Endothelial cell of umbilical vein (primary cell): Measurements from ENCODE around the gene JTB. TPM values are rescaled to one million over a fixed set of nuclear protein-coding genes. Genes with fewer than 3 reads are reported as not detected.

Experiments
- BruUV-seq: library from RNA; stranded (reverse); fragments of 400-500 nt; replicated peaks from 2 replicates; lab custom pipeline; 2021; lab: Mats Ljungman, UMichigan
- CTCF ChIA-PET: fragments of 300-600, 350-600 bp; sonication (Branson Sonifier 250); formaldehyde crosslinking; loops from one replicate; lab custom pipeline; 2021; ENCODE audit warnings: antibody characterized with exemption, inconsistent platforms; lab: Charles Lee
- POLR2A ChIA-PET: fragments of 300-600, 350-600 bp; sonication (Branson Sonifier 250); formaldehyde crosslinking; loops from one replicate; lab custom pipeline; 2021; ENCODE audit warnings: antibody characterized with exemption, inconsistent platforms; lab: Charles Lee
- DNase-seq: peaks from one replicate; pipeline ENCODE4 v3.0.0-alpha.2; 2011; ENCODE audit warnings: low read depth, low spot score
- FAIRE-seq: peaks from 2 replicates; lab custom pipeline; 2011; peaks lifted over from hg19 to GRCh38; lab: Jason Lieb, UNC
- H2AFZ ChIP-seq: 2 replicates; pipeline ENCODE4 v1.6.0; 2012; ENCODE audit warnings: low read depth, low read length, control low read depth, inconsistent platforms
- H3K27ac ChIP-seq: 2 replicates; pipeline ENCODE4 v1.5.1; 2011; ENCODE audit warnings: low read depth, mild to moderate bottlenecking, control low read depth, low read length, moderate library complexity; ENCODE audit not compliant: insufficient read depth
- H3K27me3 ChIP-seq, 2 experiments: 2 replicates each; pipeline versions ENCODE4 v1.6.0 to v1.6.1; 2011; ENCODE audit warnings: low read length in 2 of 2, mixed read lengths in 1 of 2; ENCODE audit not compliant: control insufficient read depth in 2 of 2, insufficient read depth in 2 of 2
- H3K36me3 ChIP-seq, 2 experiments: 2 replicates in 1 of 2; 3 replicates in 1 of 2; pipeline ENCODE4 v1.5.1; 2011; ENCODE audit warnings: low read length in 2 of 2, mild to moderate bottlenecking in 1 of 2, moderate library complexity in 1 of 2; ENCODE audit not compliant: control insufficient read depth in 2 of 2, insufficient read depth in 2 of 2; ENCODE audit errors: extremely low read depth in 1 of 2
- H3K4me1 ChIP-seq: 3 replicates; pipeline ENCODE4 v1.5.1; 2011; ENCODE audit warnings: mild to moderate bottlenecking, low read length; ENCODE audit not compliant: control insufficient read depth, insufficient read depth; ENCODE audit errors: extremely low read depth
- H3K4me2 ChIP-seq: 2 replicates; pipeline ENCODE4 v1.6.1; 2011; ENCODE audit warnings: low read length, control low read depth, mixed read lengths; ENCODE audit not compliant: insufficient read depth
- H3K4me3 ChIP-seq, 3 experiments: fragments of 200-600 bp in 1 of 3; sonication (generic), shearing (Covaris generic) in 1 of 3; replicated peaks in 1 of 3; 2 replicates each; pipeline ENCODE4 v1.5.1; 2011 to 2016; ENCODE audit warnings: control low read depth in 3 of 3, low read length in 3 of 3, mild to moderate bottlenecking in 2 of 3, inconsistent platforms in 1 of 3, low read depth in 1 of 3, moderate library complexity in 1 of 3; ENCODE audit not compliant: insufficient read depth in 1 of 3
- H3K79me2 ChIP-seq: 2 replicates; pipeline ENCODE4 v1.6.0; 2012; ENCODE audit warnings: low read length, inconsistent platforms; ENCODE audit not compliant: control insufficient read depth, insufficient read depth
- H3K9ac ChIP-seq: replicated peaks from 2 replicates; pipeline ENCODE3; 2011; ENCODE audit warnings: low read length, control low read depth; ENCODE audit not compliant: insufficient read depth; ENCODE audit errors: extremely low read depth
- H3K9me1 ChIP-seq: replicated peaks from 3 replicates; pipeline ENCODE4 v1.6.0; 2011; ENCODE audit warnings: mild to moderate bottlenecking, low read length; ENCODE audit not compliant: control insufficient read depth, insufficient read depth; ENCODE audit errors: extremely low read depth
- H3K9me3 ChIP-seq: replicated peaks from 2 replicates; pipeline ENCODE4 v1.5.1; 2012; ENCODE audit warnings: low read length, inconsistent platforms; ENCODE audit not compliant: control insufficient read depth, insufficient read depth
- H4K20me1 ChIP-seq: replicated peaks from 2 replicates; pipeline ENCODE3; 2011; ENCODE audit warnings: mild to moderate bottlenecking, low read length; ENCODE audit not compliant: control insufficient read depth, insufficient read depth; ENCODE audit errors: extremely low read depth
- EZH2 ChIP-seq: IDR thresholded peaks from 2 replicates; pipeline ENCODE4 v1.6.1; 2012; ENCODE audit warnings: borderline replicate concordance, low read depth, mild to moderate bottlenecking, moderate library complexity, low read length, inconsistent platforms; ENCODE audit not compliant: severe bottlenecking
- FOS ChIP-seq: IDR thresholded peaks from 2 replicates; pipeline ENCODE4 v1.6.1; 2011; ENCODE audit warnings: mild to moderate bottlenecking, low read length, moderate library complexity, borderline replicate concordance; ENCODE audit not compliant: insufficient read depth
- JUN ChIP-seq: IDR thresholded peaks from 2 replicates; pipeline ENCODE4 v1.6.1; 2011; ENCODE audit warnings: borderline replicate concordance, low read depth; ENCODE audit not compliant: insufficient read length, insufficient read depth
- POLR2A ChIP-seq: IDR thresholded peaks from 2 replicates; pipeline ENCODE4 v1.6.1; 2012; ENCODE audit warnings: low read depth, mild to moderate bottlenecking, control low read depth, low read length
- POLR2AphosphoS5 ChIP-seq: IDR thresholded peaks from 2 replicates; pipeline ENCODE4 v1.6.1; 2012; ENCODE audit warnings: low read depth, mild to moderate bottlenecking, control low read depth, low read length, moderate library complexity; ENCODE audit not compliant: insufficient read depth
- dilution Hi-C: fragments of 300-500 bp; cut with MboI; formaldehyde crosslinking; loops from one replicate; pipeline ENCODE4 v1.15.0; 2019; ENCODE audit warnings: low sequenced_read_pairs; ENCODE audit not compliant: extremely low pct_ligation_motif_present
- intact Hi-C: fragments of 100-400 bp; cut with micrococcal nuclease; formaldehyde crosslinking; loops from one replicate; pipeline ENCODE4 v1.10.0; 2022
- polyA plus RNA-seq, 4 experiments: library from polyadenylated mRNA; depleted of rRNA in 3 of 4; stranded (reverse) in 3 of 4; unstranded in 1 of 4; fragments of >200 nt; gene quantifications; 2 replicates each; pipeline versions ENCODE4 v1.2.1 to v1.2.3, GENCODE V29; 2011 to 2012; ENCODE audit warnings: missing spikeins in 1 of 4
- total RNA-seq: library from RNA; stranded (reverse); gene quantifications from 2 replicates; pipeline ENCODE4 v1.2.3, GENCODE V29; 2021
- TF ChIP-seq, protein P1 (sequence below): IDR thresholded peaks from 2 replicates; pipeline ENCODE4 v1.6.1; 2011; ENCODE audit not compliant: insufficient read depth, insufficient read length

Gene JTB
- total and polyA plus RNA-seq, 2 donors (not counting 3 experiments of a cell fraction or from before 2014, with no cell fraction given): 90.2 to 149 TPM

DNA sequence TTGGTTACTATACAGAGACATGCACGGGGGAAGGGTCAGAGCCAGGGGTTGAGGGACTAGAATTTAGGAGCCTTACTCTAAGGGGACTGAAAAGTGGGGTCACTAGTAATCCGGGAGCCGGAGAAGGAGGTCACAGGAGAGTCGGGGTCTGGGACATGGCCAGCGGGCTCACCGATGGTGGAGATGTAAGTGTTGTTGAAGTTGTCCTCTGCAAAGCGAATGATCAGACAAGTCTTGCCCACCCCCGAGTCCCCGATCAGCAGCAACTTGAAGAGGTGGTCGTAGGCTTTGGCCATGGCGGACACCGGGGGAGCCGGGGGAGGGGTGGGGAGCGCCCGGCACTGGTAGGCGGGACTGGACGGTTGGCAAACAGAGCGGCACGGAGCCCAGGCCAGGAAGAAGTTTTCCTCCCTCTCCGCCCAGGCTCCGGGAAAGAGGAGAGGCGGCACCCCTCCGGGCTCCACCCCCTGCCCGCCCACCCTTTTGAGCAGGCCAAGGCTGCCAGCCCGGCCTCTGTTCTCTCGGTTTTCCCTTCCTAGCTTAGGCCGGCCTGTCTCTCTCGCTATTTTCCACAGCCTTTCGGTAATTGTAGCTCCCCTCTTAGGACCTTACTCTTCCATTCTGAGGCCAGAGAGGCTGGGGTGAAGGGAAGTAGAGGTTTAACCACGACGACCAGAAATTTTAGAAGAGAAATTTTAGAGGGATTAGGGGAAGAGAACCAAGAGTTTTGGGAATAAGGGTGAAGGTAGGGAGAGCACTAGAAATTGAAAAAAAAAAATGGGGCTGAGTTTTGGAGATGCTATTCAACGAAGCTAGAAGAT is 8.7 kb upstream of the JTB start, which contains the start of gene RAB13:
Gene RAB13 (minus strand): TSS at position 399 of the 821 bp plus-strand sequence. CDS start 103 bp downstream, at position 296.
- no peaks in the 10 kb centered on the region for H4K20me1 ChIP-seq
- H3K4me2 ChIP-seq: peak within 1 kb of the TSS; percentile 91
- dilution Hi-C loops: no loop called here
- H3K9me1 ChIP-seq: no peaks in the 10 kb centered on the region
- H3K4me3 ChIP-seq: peak within 1 kb of the TSS; percentile 66 to 94 (median 81)
- peaks cover 19% of the 10 kb centered on the region for H3K4me1 ChIP-seq
- H3K27me3 ChIP-seq: no peaks in the 10 kb centered on the region
- peak within 1 kb of the TSS; percentile 78 for H3K9ac ChIP-seq
- H3K27ac ChIP-seq: peak within 1 kb of the TSS; percentile 62
- intact Hi-C loops: loop anchor here (1.0 to 5.0 kb wide), 13 partner anchors 9 to 475 kb away; partner anchors contain the start of genes CRTC2, DENND4B, GATAD2B and HAX1
- peak; percentile 72 for FAIRE-seq
- BruUV-seq: no TSS peak
- H2AFZ ChIP-seq: peak within 1 kb of the TSS; percentile 91
- POLR2A ChIA-PET: interaction anchor here (1.7 kb wide), 1 partner anchor 188 kb away, joined by 4 read pairs; no protein-coding TSS in a partner anchor
- peaks cover 20% of the 10 kb centered on the region for H3K79me2 ChIP-seq
- CTCF ChIA-PET: interaction anchor here (0.7 to 2.7 kb wide), 26 partner anchors 9 to 476 kb away, joined by 3 to 65 read pairs (median 4); partner anchors contain the start of genes CREB3L4, DENND4B, GATAD2B and JTB
- no peaks in the 10 kb centered on the region for H3K9me3 ChIP-seq
- TF ChIP-seq POLR2A (peak; percentile 69), EZH2 (no peak), POLR2AphosphoS5 (peak; percentile 60)
- peaks cover 5 to 10% of the 10 kb centered on the region in 2 experiments for H3K36me3 ChIP-seq
- peak; percentile 86 for DNase-seq

DNA sequence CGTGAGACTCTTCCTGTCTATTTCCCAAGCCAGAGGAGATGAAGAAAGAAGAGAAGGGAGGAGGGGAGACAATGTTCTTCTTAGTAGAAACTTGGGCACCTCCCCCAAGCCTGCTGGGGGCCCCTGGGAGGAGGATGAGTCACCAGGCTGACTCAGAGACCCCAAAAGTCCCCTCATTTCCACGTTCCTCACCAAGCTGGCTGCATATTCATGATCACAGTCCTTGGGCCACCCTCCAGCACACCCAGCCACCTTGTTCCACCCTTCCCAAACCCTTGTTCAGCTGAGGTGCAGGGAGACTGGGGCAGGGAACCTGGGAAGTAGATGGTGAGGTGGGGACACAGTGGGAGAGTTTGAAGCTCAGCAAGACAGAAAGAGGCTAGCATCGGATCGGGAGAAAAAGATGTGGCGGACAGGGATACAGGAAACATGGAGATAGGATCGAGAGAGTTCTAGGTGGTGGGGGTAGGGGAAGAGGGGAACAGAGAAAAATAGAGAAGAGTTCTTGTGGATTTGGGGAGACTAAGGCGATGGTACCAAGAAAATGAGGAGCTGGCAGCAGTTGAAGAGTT is 8.0 kb upstream of the JTB start:
- ChIA-PET POLR2A (no interaction called here), CTCF (interaction anchor here (1.0 to 2.7 kb wide), 8 partner anchors 8 to 307 kb away, joined by 4 to 65 read pairs (median 14); partner anchors contain the start of genes DENND4B, JTB, NPR1 and SLC39A1)
- H4K20me1 ChIP-seq: no peaks in the 10 kb centered on the region
- H3K36me3 ChIP-seq: peaks cover 5 to 10% of the 10 kb centered on the region in 2 experiments
- TF ChIP-seq, protein P1, sequence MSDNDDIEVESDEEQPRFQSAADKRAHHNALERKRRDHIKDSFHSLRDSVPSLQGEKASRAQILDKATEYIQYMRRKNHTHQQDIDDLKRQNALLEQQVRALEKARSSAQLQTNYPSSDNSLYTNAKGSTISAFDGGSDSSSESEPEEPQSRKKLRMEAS: no peak
- TF ChIP-seq POLR2AphosphoS5: peak; percentile 39
- no peak for TF ChIP-seq POLR2A
- TF ChIP-seq JUN: peak; percentile 60
- peak; percentile 89 for TF ChIP-seq FOS
- no peaks in the 10 kb centered on the region for H3K9me1 ChIP-seq
- FAIRE-seq (peak; percentile 78), DNase-seq (peak; percentile 68)
- no peaks in the 10 kb centered on the region for H3K27me3 ChIP-seq
- H3K4me1 ChIP-seq: peaks cover 19% of the 10 kb centered on the region
- peak overlapping the region; percentile 54 for H3K27ac ChIP-seq
- H3K4me3 ChIP-seq: peak overlapping the region; percentile 66 to 94 (median 81)
- H3K79me2 ChIP-seq: peaks cover 16% of the 10 kb centered on the region
- intact Hi-C loops (loop anchor here (1.0 to 5.0 kb wide), 2 partner anchors 27 to 287 kb away; partner anchors contain the start of genes CRTC2 and HAX1), dilution Hi-C loops (no loop called here)
- peak overlapping the region; percentile 78 for H3K9ac ChIP-seq
- BruUV-seq: TSS peak; percentile 26
- no peaks in the 10 kb centered on the region for H3K9me3 ChIP-seq
- H2AFZ ChIP-seq: peak overlapping the region; percentile 65
- H3K4me2 ChIP-seq: peak overlapping the region; percentile 91
